H54 (cell line): Measurements from ENCODE around the gene ZNF546.
A peak's percentile ranks its signal among the peaks of the same experiment; 100 is the strongest.

Experiments used
- DNase-seq: peaks from one replicate; pipeline ENCODE4 v3.0.0; 2011; ENCODE audit warnings: low spot score, mixed read lengths; ENCODE audit not compliant: insufficient read length
- FAIRE-seq: peaks from 3 replicates; lab custom pipeline; 2011; peaks lifted over from hg19 to GRCh38; lab: Jason Lieb, UNC
- POLR2A ChIP-seq: IDR thresholded peaks from 2 replicates; pipeline ENCODE4 v1.6.1; 2011; ENCODE audit warnings: low read depth, mild to moderate bottlenecking, low read length

The ZNF546 gene

DNA sequence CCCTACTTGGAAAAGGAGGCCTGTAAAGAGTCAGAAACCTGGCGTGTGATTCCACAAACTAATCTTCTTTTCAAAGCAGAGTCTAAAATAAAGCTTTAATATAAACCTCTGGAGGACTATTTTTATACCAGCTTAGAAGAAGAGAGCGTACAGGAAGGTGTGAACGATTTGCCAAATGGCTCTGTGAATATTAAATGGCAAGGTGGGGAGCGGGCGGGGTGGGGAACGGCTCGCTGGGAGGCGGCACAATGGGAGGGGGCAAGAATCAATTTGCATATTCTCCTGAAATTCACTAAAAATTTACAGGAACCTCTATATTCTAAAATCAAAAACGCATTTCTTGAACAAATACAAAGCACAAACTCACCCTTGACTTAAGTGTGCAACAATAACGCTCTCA lies 58.2 kb downstream of the ZNF546 start:
- DNase-seq (no peak), FAIRE-seq (peak; percentile 53)
- no peak for TF ChIP-seq POLR2A

DNA sequence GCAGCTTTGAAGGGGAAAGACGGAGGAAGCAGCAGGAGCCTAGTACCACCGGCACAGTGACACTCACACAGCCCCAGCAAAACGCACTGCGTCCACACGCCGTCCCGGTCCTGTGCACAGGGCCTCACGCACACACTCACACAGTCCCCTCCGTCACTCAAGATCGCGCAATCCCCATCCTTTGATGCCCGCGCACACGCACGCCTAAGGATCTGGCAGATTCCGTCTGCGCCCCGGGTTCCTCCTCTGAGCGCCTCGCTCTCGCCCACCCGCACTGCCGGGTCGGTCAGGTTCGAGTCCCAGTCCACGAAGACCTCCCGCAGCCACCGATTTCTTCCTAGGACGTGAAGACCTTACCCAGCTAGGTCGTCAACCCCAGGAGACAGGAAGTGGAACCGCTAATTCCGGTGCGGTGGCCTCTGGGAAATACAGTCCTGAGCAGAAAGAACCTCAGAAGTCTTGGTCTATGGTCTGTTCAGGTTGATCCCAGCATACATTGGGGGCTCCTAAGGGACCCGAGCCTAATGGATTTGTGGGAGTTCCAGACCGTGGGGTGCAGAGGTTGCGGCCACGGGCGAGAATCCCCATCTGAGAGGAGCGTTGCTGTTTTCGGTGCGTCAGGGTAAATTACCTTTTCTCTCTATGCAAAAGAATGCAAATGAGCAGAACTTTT lies 59.1 kb downstream of the ZNF546 start, which contains the start of gene ZNF780B:
TSS of gene ZNF780B (minus strand) at position 400 of the 673 bp plus-strand sequence. CDS start 5,899 bp downstream, outside the sequence.
- peak; percentile 65 for DNase-seq
- TF ChIP-seq POLR2A, result peak; percentile 73
- FAIRE-seq, result peak; percentile 96

DNA sequence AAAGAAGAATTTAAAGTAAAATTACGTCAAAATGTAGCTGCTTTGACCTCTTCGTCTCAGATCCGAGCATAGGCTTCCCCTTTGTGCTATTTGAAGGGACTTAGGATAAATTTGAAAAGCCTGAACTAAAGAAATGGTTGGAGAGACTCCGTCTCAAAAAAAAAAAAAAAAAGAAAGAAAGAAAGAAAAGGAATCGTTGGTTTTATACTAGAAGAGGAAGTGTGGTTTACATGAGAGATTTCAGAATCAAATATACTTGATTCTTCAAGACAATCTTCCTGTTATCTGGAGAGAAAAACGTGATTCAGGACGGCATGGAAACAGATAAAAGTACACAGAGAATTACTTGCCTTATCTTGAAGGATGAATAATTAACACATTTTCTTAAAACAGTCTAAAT lies 59.6 kb downstream of the ZNF546 start:
- TF ChIP-seq POLR2A, result no peak
- FAIRE-seq (peak; percentile 30), DNase-seq (no peak)

DNA sequence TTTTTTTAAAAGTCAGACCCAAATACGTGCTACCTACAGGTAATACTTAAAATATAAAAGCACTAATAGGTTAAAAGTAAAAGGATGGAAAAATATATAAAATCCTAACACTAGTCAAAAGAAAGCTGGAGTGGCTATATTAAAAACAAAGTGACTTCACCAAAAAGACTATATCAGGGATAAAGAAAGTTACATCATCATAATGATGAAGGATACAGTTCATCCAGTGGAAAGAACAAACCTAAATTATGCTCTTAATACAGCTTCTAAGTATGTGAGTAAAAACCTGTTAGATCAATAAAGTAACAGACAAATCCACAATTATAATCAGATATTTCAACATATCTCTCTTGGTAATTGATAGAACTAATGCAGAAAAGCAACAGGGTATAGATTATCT lies 60.3 kb downstream of the ZNF546 start:
- FAIRE-seq, result peak; percentile 6
- DNase-seq, result no peak
- TF ChIP-seq POLR2A, result no peak

DNA sequence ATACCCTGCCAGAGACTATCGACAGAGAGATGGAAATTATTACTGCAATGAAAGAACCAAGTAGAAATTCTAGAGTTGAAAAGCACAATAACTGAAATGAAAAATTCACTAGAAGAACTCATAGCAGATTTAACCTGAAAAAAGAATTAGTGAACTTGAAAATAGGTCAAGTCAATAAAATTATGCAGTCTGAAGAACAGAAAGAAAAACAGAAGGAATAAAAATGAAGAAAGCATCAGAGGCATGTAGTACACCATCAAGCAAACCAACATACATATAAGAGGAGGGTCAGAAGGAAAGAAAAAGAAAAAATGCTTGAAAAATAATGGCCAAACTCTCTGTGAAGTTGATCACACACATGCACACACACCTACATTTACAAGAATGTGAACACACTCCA lies 62.8 kb downstream of the ZNF546 start:
- FAIRE-seq, result peak; percentile 62
- TF ChIP-seq POLR2A, result no peak
- DNase-seq, result no peak

DNA sequence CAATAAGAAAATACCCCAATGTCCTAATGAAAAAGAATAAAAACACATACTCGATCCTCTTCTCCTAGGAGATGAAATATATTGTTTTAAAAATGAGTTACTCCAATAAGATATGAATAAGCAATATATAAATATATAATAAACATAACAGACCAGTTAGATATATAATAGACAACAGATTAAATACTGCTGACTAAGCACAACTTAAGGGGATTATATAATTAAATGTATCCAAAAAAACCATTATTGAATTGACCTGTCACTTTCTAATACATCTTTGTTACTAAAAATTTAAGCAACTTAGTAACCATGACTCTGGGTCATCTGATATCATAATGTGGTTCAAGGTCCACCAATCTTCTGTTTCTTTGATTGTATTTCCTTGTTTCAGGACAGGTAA lies 73.2 kb downstream of the ZNF546 start:
- DNase-seq (no peak), FAIRE-seq (no peak)
- TF ChIP-seq POLR2A, result no peak
